Small intestine (tissue), 7 donors: ENCODE data around the gene SEMA6A. TPM values are rescaled to one million over a fixed set of nuclear protein-coding genes. Genes with fewer than 3 reads are reported as not detected.

ENCODE experiments used
- DNase-seq, 2 donors: peaks; one replicate each; pipeline versions ENCODE4 v3.0.0 to v3.0.0-alpha.2; 2013
- FAIRE-seq: peaks from 2 replicates; lab custom pipeline; 2012; peaks lifted over from hg19 to GRCh38; lab: Jason Lieb, UNC
- H3K27ac ChIP-seq, 3 donors: one replicate each; pipeline ENCODE4 v1.5.1; 2013; ENCODE audit warnings: low read length in 2 of 3, mild to moderate bottlenecking in 2 of 3, control low read depth in 1 of 3, inconsistent platforms in 1 of 3, low read depth in 1 of 3, moderate library complexity in 1 of 3
- H3K27me3 ChIP-seq, 3 donors: one replicate each; pipeline ENCODE4 v1.6.1; 2013; ENCODE audit warnings: low read length in 3 of 3, inconsistent platforms in 1 of 3; ENCODE audit not compliant: control insufficient read depth in 3 of 3, insufficient read depth in 3 of 3
- H3K36me3 ChIP-seq, 3 donors: one replicate each; pipeline ENCODE4 v1.6.1; 2013; ENCODE audit warnings: low read length in 3 of 3, inconsistent platforms in 1 of 3, low read depth in 1 of 3, mild to moderate bottlenecking in 1 of 3, moderate library complexity in 1 of 3; ENCODE audit not compliant: control insufficient read depth in 3 of 3, insufficient read depth in 2 of 3
- H3K4me1 ChIP-seq, 3 donors: one replicate each; pipeline ENCODE4 v1.6.1; 2013; ENCODE audit warnings: low read length in 2 of 3, inconsistent platforms in 1 of 3, low read depth in 1 of 3, mild to moderate bottlenecking in 1 of 3, moderate library complexity in 1 of 3; ENCODE audit not compliant: control insufficient read depth in 3 of 3, insufficient read depth in 2 of 3
- H3K4me3 ChIP-seq, 3 donors: one replicate each; pipeline ENCODE4 v1.5.1; 2013; ENCODE audit warnings: low read length in 3 of 3, control low read depth in 1 of 3, inconsistent platforms in 1 of 3, low read depth in 1 of 3, mild to moderate bottlenecking in 1 of 3, moderate library complexity in 1 of 3
- H3K9me3 ChIP-seq, 2 donors: one replicate each; pipeline ENCODE4 v1.6.1; 2013; ENCODE audit warnings: low read depth in 1 of 2, low read length in 1 of 2; ENCODE audit not compliant: control insufficient read depth in 2 of 2, insufficient read depth in 1 of 2
- WGBS, 3 donors: extraction: QIAGEN DNeasy Blood & Tissue Kit; methylation state at CpG; one replicate each; pipeline ENCODE4 v1.1.7; 2013; 5-methylcytosine and 5-hydroxymethylcytosine counted together
- polyA plus RNA-seq, 4 donors: library from polyadenylated mRNA; stranded (reverse) in 3 of 4; unstranded in 1 of 4; fragments of 200-250 nt in 3 of 4; fragments of 120-200 nt in 1 of 4; gene quantifications; one replicate each; pipeline versions ENCODE4 v1.2.1 to v1.2.3, GENCODE V29; 2013
- donor health status: healthy with polysubstance abuse.
- donor health status: control.
- donor health status: control.
- donor health status: Bipolar disorder and iron deficiency.
- donor health status: healthy.

Gene SEMA6A
- polyA plus RNA-seq, 4 donors: 12.9 to 68.5 (median 13.4) TPM

- 75 to 94% (median 80%) methylated on average over 4 of the region's 4 CpGs for WGBS, 3 donors
- DNase-seq (no peak), FAIRE-seq (no peak)
- H3K9me3 ChIP-seq: no peaks in the 10 kb centered on the region
- no peaks in the 10 kb centered on the region for H3K4me1 ChIP-seq
- no peak overlapping the region for H3K27ac ChIP-seq
- H3K27me3 ChIP-seq: no peaks in the 10 kb centered on the region
- H3K36me3 ChIP-seq: peaks cover 0 to 3% (median 0%) of the 10 kb centered on the region in 3 donors
- no peak overlapping the region for H3K4me3 ChIP-seq
Observed at GRCh38 chr5:116420540-116420939, 154.1 kb downstream of the SEMA6A start.

GRCh38 chr5:116419258-116419657 lies 155.4 kb downstream of the SEMA6A start:
- H3K27me3 ChIP-seq: no peaks in the 10 kb centered on the region
- H3K4me1 ChIP-seq: no peaks in the 10 kb centered on the region
- no peaks in the 10 kb centered on the region for H3K9me3 ChIP-seq
- no peak overlapping the region for H3K27ac ChIP-seq
- 82 to 95% (median 90%) methylated on average over 1 of the region's 1 CpG for WGBS, 3 donors
- no peak overlapping the region for H3K4me3 ChIP-seq
- no peak for DNase-seq
- H3K36me3 ChIP-seq: peaks cover 0 to 3% (median 0%) of the 10 kb centered on the region in 3 donors
- no peak for FAIRE-seq

- no peaks in the 10 kb centered on the region for H3K9me3 ChIP-seq
- FAIRE-seq (no peak), DNase-seq (no peak)
- no peaks in the 10 kb centered on the region for H3K27me3 ChIP-seq
- WGBS, 3 donors: 87 to 90% (median 89%) methylated on average over 3 of the region's 3 CpGs
- peaks cover 0 to 3% (median 0%) of the 10 kb centered on the region in 3 donors for H3K36me3 ChIP-seq
- H3K27ac ChIP-seq: no peak overlapping the region
- H3K4me3 ChIP-seq: no peak overlapping the region
- H3K4me1 ChIP-seq: no peaks in the 10 kb centered on the region
Observed at GRCh38 chr5:116418774-116419173, 155.8 kb downstream of the SEMA6A start.

- Histone ChIP-seq H3K36me3 (peaks cover 0 to 7% (median 0%) of the 10 kb centered on the region in 3 donors), H3K9me3 (no peaks in the 10 kb centered on the region), H3K27ac (no peak overlapping the region), H3K27me3 (no peaks in the 10 kb centered on the region), H3K4me1 (no peaks in the 10 kb centered on the region), H3K4me3 (no peak overlapping the region)
- DNase-seq: no peak
- WGBS, 3 donors: 82 to 95% (median 84%) methylated on average over 2 of the region's 2 CpGs
- FAIRE-seq: no peak
Observed at GRCh38 chr5:116418016-116418415, 156.6 kb downstream of the SEMA6A start.

- no peak overlapping the region for H3K27ac ChIP-seq
- peaks cover 0 to 8% (median 0%) of the 10 kb centered on the region in 3 donors for H3K36me3 ChIP-seq
- H3K27me3 ChIP-seq: no peaks in the 10 kb centered on the region
- no peaks in the 10 kb centered on the region for H3K9me3 ChIP-seq
- FAIRE-seq: no peak
- H3K4me3 ChIP-seq: no peak overlapping the region
- H3K4me1 ChIP-seq: no peaks in the 10 kb centered on the region
- no peak for DNase-seq
- 92 to 96% (median 96%) methylated on average over 5 of the region's 5 CpGs for WGBS, 3 donors
Observed at GRCh38 chr5:116415989-116416388, 158.6 kb downstream of the SEMA6A start.

- WGBS, 3 donors: 68 to 82% (median 75%) methylated on average over 1 of the region's 1 CpG
- FAIRE-seq (no peak), DNase-seq (no peak)
- no peaks in the 10 kb centered on the region for H3K9me3 ChIP-seq
- H3K27ac ChIP-seq: no peak overlapping the region
- no peaks in the 10 kb centered on the region for H3K27me3 ChIP-seq
- no peaks in the 10 kb centered on the region for H3K4me1 ChIP-seq
- peaks cover 0 to 9% (median 0%) of the 10 kb centered on the region in 3 donors for H3K36me3 ChIP-seq
- no peak overlapping the region for H3K4me3 ChIP-seq
Observed at GRCh38 chr5:116415182-116415581, 159.4 kb downstream of the SEMA6A start.

- DNase-seq (no peak), FAIRE-seq (no peak)
- WGBS, 3 donors: 63 to 87% (median 81%) methylated on average over 5 of the region's 5 CpGs
- Histone ChIP-seq H3K27me3 (no peaks in the 10 kb centered on the region), H3K36me3 (peaks cover 0 to 9% (median 0%) of the 10 kb centered on the region in 3 donors), H3K9me3 (no peaks in the 10 kb centered on the region), H3K4me3 (no peak overlapping the region), H3K4me1 (no peaks in the 10 kb centered on the region), H3K27ac (no peak overlapping the region)
Observed at GRCh38 chr5:116411101-116411571, 163.5 kb downstream of the SEMA6A start.

- Histone ChIP-seq H3K27ac (no peak overlapping the region), H3K36me3 (peaks cover 0 to 11% (median 0%) of the 10 kb centered on the region in 3 donors), H3K4me1 (no peaks in the 10 kb centered on the region), H3K9me3 (no peaks in the 10 kb centered on the region), H3K27me3 (no peaks in the 10 kb centered on the region), H3K4me3 (no peak overlapping the region)
- no peak for DNase-seq
- WGBS, 3 donors: 76 to 85% (median 77%) methylated on average over 3 of the region's 3 CpGs
- FAIRE-seq: no peak
Observed at GRCh38 chr5:116410336-116410890, 164.2 kb downstream of the SEMA6A start.
